Measurements from ENCODE around the gene FAM98C. TPM values are rescaled to one million over a fixed set of nuclear protein-coding genes. Genes with fewer than 3 reads are reported as not detected.

FAM98C gene
- total RNA-seq, 1 experiment from 2014 or later = 4.6 TPM

- H3K36me3 ChIP-seq (replicated peaks; ENCODE audit: control insufficient read depth, insufficient read depth, low read length) = peaks cover 32% of the 10 kb centered on the region
- no peaks in the 10 kb centered on the region for H3K27me3 ChIP-seq (ENCODE audit: control insufficient read depth, insufficient read depth, low read length)
- no peak overlapping the region for H3K4me3 ChIP-seq (ENCODE audit: insufficient read depth, low read depth, low read length)
- DNase-seq = no peak
Measured at GRCh38 chr19:38457690-38458405, 55.0 kb downstream of the FAM98C start.

Other genes with a start within 250 kb of the FAM98C start
- gene DPF1, start 178.9 kb upstream of the FAM98C start, total RNA-seq (2014; rRNA removed; shearing (Covaris generic)) = 3.0 and 5.5 TPM in 2 replicates
- gene PPP1R14A, start 146.7 kb upstream of the FAM98C start, total RNA-seq (2014; rRNA removed; shearing (Covaris generic)) = 3.5 and 3.7 TPM in 2 replicates
- 143 and 153 TPM in 2 replicates for gene SPINT2, start 138.5 kb upstream of the FAM98C start, total RNA-seq (2014; rRNA removed; shearing (Covaris generic))
- 5.1 and 11.1 TPM in 2 replicates for gene C19orf33, start 98.8 kb upstream of the FAM98C start, total RNA-seq (2014; rRNA removed; shearing (Covaris generic))
- 114 and 147 TPM in 2 replicates for gene YIF1B, start 87.1 kb upstream of the FAM98C start, total RNA-seq (2014; rRNA removed; shearing (Covaris generic))
- gene KCNK6, start 83.2 kb upstream of the FAM98C start, total RNA-seq (2014; rRNA removed; shearing (Covaris generic)) = 1.9 and 3.3 TPM in 2 replicates
- gene CATSPERG, start 67.3 kb upstream of the FAM98C start, total RNA-seq (2014; rRNA removed; shearing (Covaris generic)) = 0.03 and 0.85 TPM in 2 replicates
- gene PSMD8, start 28.5 kb upstream of the FAM98C start, total RNA-seq (2014; rRNA removed; shearing (Covaris generic)) = 229 and 270 TPM in 2 replicates
- 0.11 and 0.21 TPM in 2 replicates for gene GGN, start 15.1 kb upstream of the FAM98C start, total RNA-seq (2014; rRNA removed; shearing (Covaris generic))
- 1.6 and 4.2 TPM in 2 replicates for gene SPRED3, start 14.4 kb upstream of the FAM98C start, total RNA-seq (2014; rRNA removed; shearing (Covaris generic))
- gene RASGRP4, start 23.1 kb downstream of the FAM98C start, total RNA-seq (2014; rRNA removed; shearing (Covaris generic)) = 1.2 and 2.1 TPM in 2 replicates
- gene RYR1, start 30.6 kb downstream of the FAM98C start, total RNA-seq (2014; rRNA removed; shearing (Covaris generic)) = 17.9 and 25.5 TPM in 2 replicates
- gene MAP4K1, start 214.9 kb downstream of the FAM98C start, total RNA-seq (2014; rRNA removed; shearing (Covaris generic)) = 8.2 and 13.7 TPM in 2 replicates
- 408 and 422 TPM in 2 replicates for gene EIF3K, start 216.1 kb downstream of the FAM98C start, total RNA-seq (2014; rRNA removed; shearing (Covaris generic))
- 163 and 226 TPM in 2 replicates for gene ACTN4, start 244.6 kb downstream of the FAM98C start, total RNA-seq (2014; rRNA removed; shearing (Covaris generic))

All from H7 (cell line).